OCI-LY7 (cell line): Measurements from ENCODE around the gene CATSPERB. TPM values are rescaled to one million over a fixed set of nuclear protein-coding genes. Genes with fewer than 3 reads are reported as not detected.
"Not testable (repeated sequence)": the region's sequence is repeated elsewhere in the genome, so short reads cannot be mapped to it uniquely, and the experiment has no call there.

ENCODE experiments used
- BruUV-seq: library from RNA; stranded (reverse); fragments of 400-500 nt; replicated peaks from 2 replicates; lab custom pipeline; 2021; lab: Mats Ljungman, UMichigan
- CTCF ChIA-PET: fragments of 300-600 bp; sonication (Branson Sonifier 250); formaldehyde crosslinking; loops from one replicate; lab custom pipeline; 2022; ENCODE audit warnings: antibody characterized with exemption; ENCODE audit not compliant: unreplicated experiment; lab: Charles Lee
- POLR2A ChIA-PET: fragments of 300-600 bp; sonication (Branson Sonifier 250); formaldehyde crosslinking; loops from one replicate; lab custom pipeline; 2022; ENCODE audit warnings: antibody characterized with exemption; lab: Charles Lee
- DNase-seq: peaks from one replicate; pipeline ENCODE4 v3.0.0-alpha.2; 2015; ENCODE audit warnings: low spot score
- H2AFZ ChIP-seq: fragments of 200-600 bp; sonication (generic), shearing (Covaris generic); 2 replicates; pipeline ENCODE4 v1.6.1; 2014; ENCODE audit warnings: mild to moderate bottlenecking, antibody characterized with exemption, low read length, moderate library complexity
- H3K27ac ChIP-seq: fragments of 200-600 bp; sonication (generic); 2 replicates; pipeline ENCODE4 v1.5.1; 2014; ENCODE audit warnings: mixed run types, low read depth, mild to moderate bottlenecking, moderate library complexity, low read length, inconsistent platforms; ENCODE audit not compliant: poor library complexity, severe bottlenecking
- H3K36me3 ChIP-seq: fragments of 200-600 bp; sonication (generic); 2 replicates; pipeline ENCODE4 v1.6.1; 2014; ENCODE audit warnings: mild to moderate bottlenecking, antibody characterized with exemption, low read length, moderate library complexity, mixed read lengths; ENCODE audit not compliant: insufficient read depth
- H3K4me1 ChIP-seq: fragments of 200-600 bp; sonication (generic); 2 replicates; pipeline ENCODE4 v1.5.1; 2014; ENCODE audit warnings: mild to moderate bottlenecking, low read length; ENCODE audit not compliant: insufficient read depth, poor library complexity, severe bottlenecking
- H3K4me2 ChIP-seq: fragments of 200-600 bp; sonication (generic); 2 replicates; pipeline ENCODE4 v1.6.1; 2014; ENCODE audit warnings: mild to moderate bottlenecking, low read length
- H3K4me3 ChIP-seq: fragments of 200-600 bp; sonication (generic); 2 replicates; pipeline ENCODE4 v1.5.1; 2014; ENCODE audit warnings: mild to moderate bottlenecking, low read depth, low read length; ENCODE audit not compliant: poor library complexity, severe bottlenecking
- H3K79me2 ChIP-seq: fragments of 200-600 bp; sonication (generic); 2 replicates; pipeline ENCODE4 v1.6.1; 2016; ENCODE audit warnings: low read depth, mild to moderate bottlenecking, low read length, moderate library complexity, mixed read lengths; ENCODE audit not compliant: insufficient read depth
- H3K9me2 ChIP-seq: fragments of 200-600 bp; sonication (generic); 2 replicates; pipeline ENCODE4 v1.6.1; 2016; ENCODE audit warnings: mild to moderate bottlenecking, low read length, mixed read lengths; ENCODE audit not compliant: insufficient read depth
- H3K9me3 ChIP-seq: fragments of 200-600 bp; sonication (generic); 2 replicates; pipeline ENCODE4 v1.6.1; 2014; ENCODE audit warnings: mild to moderate bottlenecking, mixed run types, low read length, mixed read lengths
- H4K20me1 ChIP-seq: fragments of 200-600 bp; sonication (generic); 2 replicates; pipeline ENCODE4 v1.6.1; 2014; ENCODE audit warnings: mild to moderate bottlenecking, antibody characterized with exemption, low read length, moderate library complexity, mixed read lengths; ENCODE audit not compliant: insufficient read depth
- EZH2phosphoT487 ChIP-seq: fragments of 200-600 bp; sonication (generic); IDR thresholded peaks from 2 replicates; pipeline ENCODE4 v1.6.1; 2018; ENCODE audit warnings: low read depth, borderline replicate concordance, mild to moderate bottlenecking, mixed run types, antibody characterized with exemption, low read length, moderate library complexity, mixed read lengths
- intact Hi-C: fragments of 100-400 bp; cut with micrococcal nuclease; formaldehyde crosslinking; loops from one replicate; pipeline ENCODE4 v1.10.0; 2022; ENCODE audit not compliant: unreplicated experiment
- total RNA-seq, 2 experiments: library from RNA; depleted of rRNA in 1 of 2; stranded (reverse); fragments of >200 nt in 1 of 2; shearing (Covaris generic) in 1 of 2; gene quantifications; 2 replicates each; pipeline ENCODE4 v1.2.3, GENCODE V29; 2014 to 2022
- TF ChIP-seq, protein P1 (sequence below): fragments of 200-600 bp; sonication (generic); conservative IDR thresholded peaks from 2 replicates; pipeline ENCODE4 v1.5.1; 2014; ENCODE audit warnings: mild to moderate bottlenecking, antibody characterized with exemption, low read length, moderate library complexity, mixed read lengths

The CATSPERB gene
- total RNA-seq, 2 experiments from 2014 or later: not detected

DNA sequence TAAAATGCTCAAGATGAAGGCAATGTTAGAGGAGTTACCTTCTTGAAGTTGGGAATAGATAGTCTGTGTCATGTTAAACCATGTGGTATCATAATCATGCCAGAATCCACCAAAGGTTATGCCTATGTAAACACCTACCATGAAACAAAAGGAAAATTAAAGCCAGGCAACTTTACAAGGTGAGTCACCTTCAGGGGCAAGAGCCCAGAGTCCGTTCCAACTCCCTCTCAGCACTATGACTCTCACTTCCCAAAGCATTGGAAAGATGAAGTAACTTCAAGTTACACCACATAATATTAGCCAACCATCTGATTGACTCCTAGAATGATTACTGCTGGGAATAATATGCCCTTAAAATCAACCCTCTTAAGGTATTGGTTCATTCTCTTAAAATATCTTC is 38.5 kb downstream of the CATSPERB start:
- intact Hi-C loops: no loop called here
- Histone ChIP-seq H3K79me2 (no peaks in the 10 kb centered on the region), H3K9me2 (no peaks in the 10 kb centered on the region), H4K20me1 (no peaks in the 10 kb centered on the region), H3K9me3 (0 out of 2 replicates have a peak, but pooled peaks cover 3% of the 10 kb centered on the region), H3K36me3 (no peaks in the 10 kb centered on the region), H3K27ac (no peak overlapping the region), H3K4me2 (no peak overlapping the region), H2AFZ (no peak overlapping the region), H3K4me3 (no peak overlapping the region), H3K4me1 (no peaks in the 10 kb centered on the region)
- CTCF ChIA-PET: no interaction called here
- TF ChIP-seq EZH2phosphoT487: no peak
- POLR2A ChIA-PET: no interaction called here
- BruUV-seq: no TSS peak
- no peak for DNase-seq

- intact Hi-C loops: no loop called here
- H3K27ac ChIP-seq: no peak overlapping the region
- H2AFZ ChIP-seq: no peak overlapping the region
- 0 out of 2 replicates have a peak, but pooled peaks cover 3% of the 10 kb centered on the region for H3K9me3 ChIP-seq
- no peaks in the 10 kb centered on the region for H3K4me1 ChIP-seq
- H3K4me2 ChIP-seq: no peak overlapping the region
- H3K4me3 ChIP-seq: no peak overlapping the region
- DNase-seq: no peak
- no peaks in the 10 kb centered on the region for H3K79me2 ChIP-seq
- H3K9me2 ChIP-seq: no peaks in the 10 kb centered on the region
- BruUV-seq: no TSS peak
- ChIA-PET CTCF (no interaction called here), POLR2A (no interaction called here)
- no peaks in the 10 kb centered on the region for H4K20me1 ChIP-seq
- no peaks in the 10 kb centered on the region for H3K36me3 ChIP-seq
- TF ChIP-seq, protein P1, sequence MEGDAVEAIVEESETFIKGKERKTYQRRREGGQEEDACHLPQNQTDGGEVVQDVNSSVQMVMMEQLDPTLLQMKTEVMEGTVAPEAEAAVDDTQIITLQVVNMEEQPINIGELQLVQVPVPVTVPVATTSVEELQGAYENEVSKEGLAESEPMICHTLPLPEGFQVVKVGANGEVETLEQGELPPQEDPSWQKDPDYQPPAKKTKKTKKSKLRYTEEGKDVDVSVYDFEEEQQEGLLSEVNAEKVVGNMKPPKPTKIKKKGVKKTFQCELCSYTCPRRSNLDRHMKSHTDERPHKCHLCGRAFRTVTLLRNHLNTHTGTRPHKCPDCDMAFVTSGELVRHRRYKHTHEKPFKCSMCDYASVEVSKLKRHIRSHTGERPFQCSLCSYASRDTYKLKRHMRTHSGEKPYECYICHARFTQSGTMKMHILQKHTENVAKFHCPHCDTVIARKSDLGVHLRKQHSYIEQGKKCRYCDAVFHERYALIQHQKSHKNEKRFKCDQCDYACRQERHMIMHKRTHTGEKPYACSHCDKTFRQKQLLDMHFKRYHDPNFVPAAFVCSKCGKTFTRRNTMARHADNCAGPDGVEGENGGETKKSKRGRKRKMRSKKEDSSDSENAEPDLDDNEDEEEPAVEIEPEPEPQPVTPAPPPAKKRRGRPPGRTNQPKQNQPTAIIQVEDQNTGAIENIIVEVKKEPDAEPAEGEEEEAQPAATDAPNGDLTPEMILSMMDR: no peak
- no peak for TF ChIP-seq EZH2phosphoT487
These were observed 39.8 kb downstream of the CATSPERB start for GRCh38 chr14:91692075-91692474.

DNA sequence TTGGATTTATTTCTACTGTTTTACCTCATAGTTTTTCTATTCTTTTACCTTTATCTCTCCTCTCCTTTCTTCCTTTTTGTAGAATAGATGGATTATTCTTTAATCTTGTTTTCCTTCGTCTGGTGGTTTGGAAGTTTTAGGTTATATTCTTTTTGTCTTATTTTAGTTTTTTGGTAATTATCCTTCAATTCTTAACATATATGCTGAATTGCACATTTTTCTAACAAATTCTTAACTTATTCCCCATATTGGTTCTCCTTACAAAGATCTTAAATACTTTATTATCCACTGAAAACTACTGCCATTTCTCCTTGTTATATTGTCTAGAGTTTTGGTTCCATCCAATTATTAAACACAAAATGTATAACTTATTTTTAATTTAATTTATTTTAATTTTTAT is 42.3 kb downstream of the CATSPERB start:
- Histone ChIP-seq H3K9me3 (0 out of 2 replicates have a peak, but pooled peaks cover 3% of the 10 kb centered on the region), H3K4me3 (no peak overlapping the region), H3K79me2 (no peaks in the 10 kb centered on the region), H3K9me2 (no peaks in the 10 kb centered on the region), H3K27ac (no peak overlapping the region), H3K4me1 (no peaks in the 10 kb centered on the region), H2AFZ (no peak overlapping the region), H3K4me2 (no peak overlapping the region), H4K20me1 (no peaks in the 10 kb centered on the region), H3K36me3 (no peaks in the 10 kb centered on the region)
- no TSS peak for BruUV-seq
- CTCF ChIA-PET: no interaction called here
- DNase-seq: no peak
- TF ChIP-seq, protein P1: no peak
- TF ChIP-seq EZH2phosphoT487: no peak
- intact Hi-C loops: no loop called here
- POLR2A ChIA-PET: no interaction called here

GRCh38 chr14:91687436-91687835 is 44.5 kb downstream of the CATSPERB start:
- H3K9me2 ChIP-seq, H3K4me1 ChIP-seq, H4K20me1 ChIP-seq, intact Hi-C loops, H3K27ac ChIP-seq, BruUV-seq, H3K36me3 ChIP-seq, CTCF ChIA-PET, H3K9me3 ChIP-seq, H3K4me3 ChIP-seq, H2AFZ ChIP-seq, H3K79me2 ChIP-seq, POLR2A ChIA-PET, H3K4me2 ChIP-seq, DNase-seq: not testable (repeated sequence)
